Esophagus squamous epithelium (tissue), 4 donors: ENCODE results near the gene SUN5.

Source experiments
- POLR2A ChIP-seq, 4 donors: fragments of 450-650 bp; IDR thresholded peaks; one replicate each; pipeline ENCODE4 v1.6.1; 2017; ENCODE audit warnings: antibody characterized with exemption in 4 of 4, mild to moderate bottlenecking in 4 of 4, moderate library complexity in 3 of 4
- TF ChIP-seq, protein P1 (sequence below), 6 experiments: fragments of 450-650 bp in 4 of 6; fragments of 200-600 bp in 2 of 6; sonication (generic) in 2 of 6; IDR thresholded peaks; one replicate each; pipeline ENCODE4 v1.5.1; 2016 to 2019; ENCODE audit warnings: antibody characterized with exemption in 6 of 6, mild to moderate bottlenecking in 4 of 6, moderate library complexity in 4 of 6

DNA sequence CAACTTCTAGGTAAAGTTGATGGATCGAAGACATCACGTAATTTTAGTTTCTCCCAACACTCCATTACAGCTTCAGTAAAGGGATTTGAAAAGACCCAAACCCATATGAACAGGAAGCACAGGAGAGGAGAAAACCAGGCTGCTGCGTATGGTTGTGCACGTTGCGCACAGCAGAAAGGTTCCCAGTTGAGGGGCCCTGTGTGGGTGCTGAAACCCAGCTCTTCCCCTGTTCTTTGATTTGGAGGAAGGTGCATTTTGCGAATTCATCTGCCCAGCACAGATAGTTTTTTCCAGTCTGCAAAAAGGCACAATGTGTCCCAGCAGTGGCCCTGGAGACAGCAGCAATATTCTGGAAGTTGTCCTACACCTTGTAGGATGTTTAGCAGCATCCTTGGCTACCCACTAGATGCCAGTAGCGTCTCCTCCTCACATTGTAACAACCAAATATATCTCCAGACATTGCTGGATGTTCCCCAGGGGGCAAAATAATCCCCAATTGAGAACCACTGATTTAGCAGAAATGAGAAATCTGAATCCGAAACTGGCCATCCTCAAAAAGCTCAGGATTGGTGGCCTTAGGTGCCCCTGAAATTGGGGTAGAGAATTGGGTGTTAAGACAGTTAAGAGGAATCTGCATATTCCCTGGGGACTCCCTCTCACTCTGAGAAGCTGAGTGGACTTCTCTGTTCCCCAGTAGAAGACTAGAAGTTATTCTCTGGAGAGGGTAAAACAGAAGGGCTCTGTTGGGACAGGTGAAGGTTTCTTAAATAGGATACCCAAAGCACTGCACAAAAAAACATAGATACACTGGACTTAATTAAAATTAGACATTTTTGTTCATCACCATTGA, 12.2 kb downstream of the SUN5 start:
- TF ChIP-seq, protein P1, sequence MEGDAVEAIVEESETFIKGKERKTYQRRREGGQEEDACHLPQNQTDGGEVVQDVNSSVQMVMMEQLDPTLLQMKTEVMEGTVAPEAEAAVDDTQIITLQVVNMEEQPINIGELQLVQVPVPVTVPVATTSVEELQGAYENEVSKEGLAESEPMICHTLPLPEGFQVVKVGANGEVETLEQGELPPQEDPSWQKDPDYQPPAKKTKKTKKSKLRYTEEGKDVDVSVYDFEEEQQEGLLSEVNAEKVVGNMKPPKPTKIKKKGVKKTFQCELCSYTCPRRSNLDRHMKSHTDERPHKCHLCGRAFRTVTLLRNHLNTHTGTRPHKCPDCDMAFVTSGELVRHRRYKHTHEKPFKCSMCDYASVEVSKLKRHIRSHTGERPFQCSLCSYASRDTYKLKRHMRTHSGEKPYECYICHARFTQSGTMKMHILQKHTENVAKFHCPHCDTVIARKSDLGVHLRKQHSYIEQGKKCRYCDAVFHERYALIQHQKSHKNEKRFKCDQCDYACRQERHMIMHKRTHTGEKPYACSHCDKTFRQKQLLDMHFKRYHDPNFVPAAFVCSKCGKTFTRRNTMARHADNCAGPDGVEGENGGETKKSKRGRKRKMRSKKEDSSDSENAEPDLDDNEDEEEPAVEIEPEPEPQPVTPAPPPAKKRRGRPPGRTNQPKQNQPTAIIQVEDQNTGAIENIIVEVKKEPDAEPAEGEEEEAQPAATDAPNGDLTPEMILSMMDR (IDR thresholded peaks at IDR 0.05): no peak
- no peak for TF ChIP-seq POLR2A (IDR thresholded peaks at IDR 0.05)
